Measurements from ENCODE around the gene USP6NL. TPM values are rescaled to one million over a fixed set of nuclear protein-coding genes. Genes with fewer than 3 reads are reported as not detected.

Gene USP6NL
- total RNA-seq, 1 donor from 2014 or later: 7.9 TPM

DNA sequence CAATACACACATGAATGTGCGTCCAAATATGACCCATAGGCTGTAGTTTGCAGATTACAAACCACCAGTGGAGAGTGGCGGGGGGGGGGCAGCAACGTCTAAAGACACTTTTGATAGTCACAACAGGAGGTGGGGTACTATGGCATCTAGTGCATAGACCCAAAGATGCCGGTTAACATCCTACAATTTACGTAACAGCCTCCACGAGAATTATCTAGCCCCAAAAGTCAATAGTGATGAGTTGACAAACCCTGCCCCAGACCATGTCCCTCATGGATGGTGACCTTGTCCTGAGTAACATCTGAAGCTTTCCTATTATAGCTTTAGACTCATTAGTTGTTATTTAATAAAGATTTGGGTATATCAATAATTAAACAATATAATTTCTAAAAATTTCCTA, 31.6 kb downstream of the USP6NL start:
- Histone ChIP-seq H3K4me1 (no peaks in the 10 kb centered on the region), H3K27ac (replicated peaks) (no peak overlapping the region), H3K9me3 (replicated peaks) (peaks cover 7% of the 10 kb centered on the region), H3K27me3 (ENCODE audit: low read depth) (no peaks in the 10 kb centered on the region), H3K4me3 (no peak overlapping the region), H3K36me3 (no peaks in the 10 kb centered on the region)
- no peak for TF ChIP-seq CTCF (IDR thresholded peaks at IDR 0.05; ENCODE audit: borderline replicate concordance)
- no peak for DNase-seq
- intact Hi-C loops (cut with micrococcal nuclease): no loop called here

DNA sequence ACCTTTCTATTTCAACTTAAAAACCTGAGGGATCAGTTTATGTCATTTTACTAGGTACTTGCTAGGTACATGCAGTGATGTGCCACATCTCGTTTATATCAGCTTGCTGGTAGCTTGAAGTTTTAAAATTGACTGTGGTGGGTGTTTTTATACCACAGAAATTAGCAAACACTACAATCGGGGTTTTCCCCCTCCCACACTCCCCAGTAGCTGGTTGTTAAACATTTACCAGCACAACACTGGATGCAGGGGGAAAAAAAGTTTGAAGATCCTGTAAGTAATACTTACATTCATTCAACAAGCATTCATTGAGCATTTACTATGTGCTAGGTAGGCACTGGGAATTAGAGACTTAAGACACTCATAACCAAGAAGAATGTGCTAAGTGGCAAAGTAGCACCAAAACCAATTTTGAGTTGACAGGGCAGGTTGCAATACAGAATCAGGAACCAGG, 32.6 kb downstream of the USP6NL start:
- Histone ChIP-seq H3K27me3 (ENCODE audit: low read depth) (no peaks in the 10 kb centered on the region), H3K27ac (replicated peaks) (no peak overlapping the region), H3K4me3 (no peak overlapping the region), H3K36me3 (no peaks in the 10 kb centered on the region), H3K9me3 (replicated peaks) (peaks cover 7% of the 10 kb centered on the region), H3K4me1 (peaks cover 8% of the 10 kb centered on the region)
- DNase-seq: no peak
- no peak for TF ChIP-seq CTCF (IDR thresholded peaks at IDR 0.05; ENCODE audit: borderline replicate concordance)
- intact Hi-C loops (cut with micrococcal nuclease): no loop called here

DNA sequence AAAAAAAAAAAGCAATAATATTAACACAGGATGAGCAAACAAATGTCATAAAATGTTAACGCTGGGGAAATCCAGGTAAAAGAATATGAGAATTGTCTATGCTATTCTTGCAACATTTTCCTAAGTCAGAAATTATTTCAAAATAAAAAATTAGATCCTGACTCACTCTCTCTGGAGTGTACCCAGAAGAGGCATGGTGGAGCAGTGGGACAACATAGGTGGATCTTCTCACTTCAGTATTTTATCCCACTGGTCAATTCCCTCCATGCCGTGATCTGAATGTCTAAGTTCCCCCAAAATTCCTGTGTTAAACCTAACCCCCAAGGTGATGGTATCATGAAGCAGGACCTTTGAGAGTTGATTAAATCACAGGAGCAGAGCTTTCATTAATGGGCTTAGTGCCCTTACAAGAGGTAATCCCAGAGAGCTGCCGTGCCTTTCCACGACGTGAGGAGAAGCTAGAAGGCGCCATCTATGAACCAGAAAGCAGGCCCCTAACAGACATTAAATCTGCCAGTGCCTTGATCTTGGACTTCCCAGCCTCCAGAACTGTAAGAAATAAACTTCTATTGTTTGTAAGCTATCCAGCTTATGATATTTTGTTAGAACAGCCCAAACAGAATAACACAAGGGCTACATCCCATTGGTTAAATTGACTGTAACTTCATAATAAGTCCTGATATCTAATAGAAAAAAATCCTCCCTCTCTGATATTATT, 35.2 kb downstream of the USP6NL start:
- peaks cover 10% of the 10 kb centered on the region for H3K4me1 ChIP-seq
- H3K36me3 ChIP-seq: no peaks in the 10 kb centered on the region
- no peak overlapping the region for H3K27ac ChIP-seq (replicated peaks)
- H3K9me3 ChIP-seq (replicated peaks): peaks cover 7% of the 10 kb centered on the region
- no peaks in the 10 kb centered on the region for H3K27me3 ChIP-seq (ENCODE audit: low read depth)
- TF ChIP-seq CTCF (IDR thresholded peaks at IDR 0.05; ENCODE audit: borderline replicate concordance): no peak
- intact Hi-C loops (cut with micrococcal nuclease): no loop called here
- DNase-seq: no peak
- H3K4me3 ChIP-seq: no peak overlapping the region

- Histone ChIP-seq H3K27ac (replicated peaks) (no peak overlapping the region), H3K36me3 (no peaks in the 10 kb centered on the region), H3K27me3 (ENCODE audit: low read depth) (no peaks in the 10 kb centered on the region), H3K9me3 (replicated peaks) (peaks cover 7% of the 10 kb centered on the region), H3K4me1 (peaks cover 10% of the 10 kb centered on the region), H3K4me3 (no peak overlapping the region)
- intact Hi-C loops (cut with micrococcal nuclease): no loop called here
- no peak for DNase-seq
- no peak for TF ChIP-seq CTCF (IDR thresholded peaks at IDR 0.05; ENCODE audit: borderline replicate concordance)
These were observed 38.0 kb downstream of the USP6NL start for GRCh38 chr10:11573497-11573896.

GRCh38 chr10:11570751-11571150, 40.7 kb downstream of the USP6NL start:
- Histone ChIP-seq H3K4me1 (peaks cover 10% of the 10 kb centered on the region), H3K36me3 (no peaks in the 10 kb centered on the region), H3K27me3 (ENCODE audit: low read depth) (no peaks in the 10 kb centered on the region), H3K27ac (replicated peaks) (no peak overlapping the region), H3K9me3 (replicated peaks) (no peaks in the 10 kb centered on the region), H3K4me3 (no peak overlapping the region)
- no peak for DNase-seq
- no peak for TF ChIP-seq CTCF (IDR thresholded peaks at IDR 0.05; ENCODE audit: borderline replicate concordance)
- intact Hi-C loops (cut with micrococcal nuclease): no loop called here
